ENCODE results near the gene ANKRD55. TPM values are rescaled to one million over a fixed set of nuclear protein-coding genes. Genes with fewer than 3 reads are reported as not detected.

The ANKRD55 gene
- total and polyA plus RNA-seq, 2 of the 8 experiments (the other 6 are each of a cell fraction or from before 2014, with no cell fraction given) = not detected

GRCh38 chr5:56111404-56111781, 121.7 kb downstream of the ANKRD55 start (continued):
- TF ChIP-seq FOSL1 (IDR thresholded peaks at IDR 0.05; ENCODE audit: insufficient read depth, low read depth, low read length) = no peak
- no peak for TF ChIP-seq SP4 (IDR thresholded peaks at IDR 0.05; ENCODE audit: low read length)
- no peak for TF ChIP-seq RFX5 (IDR thresholded peaks at IDR 0.05; ENCODE audit: borderline replicate concordance, low read depth, low read length)
